ENCODE data around the gene EXD1. TPM values are rescaled to one million over a fixed set of nuclear protein-coding genes. Genes with fewer than 3 reads are reported as not detected.
"Not testable (repeated sequence)": the region's sequence is repeated elsewhere in the genome, so short reads cannot be mapped to it uniquely, and the experiment has no call there.

The EXD1 gene
- total RNA-seq, 4 donors from 2014 or later = not detected

GRCh38 chr15:41241221-41241964 lies 10.8 kb upstream of the EXD1 start:
- no peak for TF ChIP-seq POLR2A (IDR thresholded peaks at IDR 0.05)
- no peak for TF ChIP-seq EP300 (IDR thresholded peaks at IDR 0.05)
- TF ChIP-seq, protein P1, sequence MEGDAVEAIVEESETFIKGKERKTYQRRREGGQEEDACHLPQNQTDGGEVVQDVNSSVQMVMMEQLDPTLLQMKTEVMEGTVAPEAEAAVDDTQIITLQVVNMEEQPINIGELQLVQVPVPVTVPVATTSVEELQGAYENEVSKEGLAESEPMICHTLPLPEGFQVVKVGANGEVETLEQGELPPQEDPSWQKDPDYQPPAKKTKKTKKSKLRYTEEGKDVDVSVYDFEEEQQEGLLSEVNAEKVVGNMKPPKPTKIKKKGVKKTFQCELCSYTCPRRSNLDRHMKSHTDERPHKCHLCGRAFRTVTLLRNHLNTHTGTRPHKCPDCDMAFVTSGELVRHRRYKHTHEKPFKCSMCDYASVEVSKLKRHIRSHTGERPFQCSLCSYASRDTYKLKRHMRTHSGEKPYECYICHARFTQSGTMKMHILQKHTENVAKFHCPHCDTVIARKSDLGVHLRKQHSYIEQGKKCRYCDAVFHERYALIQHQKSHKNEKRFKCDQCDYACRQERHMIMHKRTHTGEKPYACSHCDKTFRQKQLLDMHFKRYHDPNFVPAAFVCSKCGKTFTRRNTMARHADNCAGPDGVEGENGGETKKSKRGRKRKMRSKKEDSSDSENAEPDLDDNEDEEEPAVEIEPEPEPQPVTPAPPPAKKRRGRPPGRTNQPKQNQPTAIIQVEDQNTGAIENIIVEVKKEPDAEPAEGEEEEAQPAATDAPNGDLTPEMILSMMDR (IDR thresholded peaks at IDR 0.05) = no peak
- no peaks in the 10 kb centered on the region for H3K9me3 ChIP-seq
- no peak overlapping the region for H3K27ac ChIP-seq
- no peaks in the 10 kb centered on the region for H3K27me3 ChIP-seq
- H3K36me3 ChIP-seq = peaks cover 0 to 42% of the 10 kb centered on the region in 2 donors
- 76 to 92% methylated on average over 4 to 6 of the region's 6 CpGs for WGBS, 2 donors (ENCODE audit: low coverage in 1 of 2)
- no peak overlapping the region for H3K4me3 ChIP-seq
- no peak for ATAC-seq
- no peaks in the 10 kb centered on the region for H3K4me1 ChIP-seq

DNA sequence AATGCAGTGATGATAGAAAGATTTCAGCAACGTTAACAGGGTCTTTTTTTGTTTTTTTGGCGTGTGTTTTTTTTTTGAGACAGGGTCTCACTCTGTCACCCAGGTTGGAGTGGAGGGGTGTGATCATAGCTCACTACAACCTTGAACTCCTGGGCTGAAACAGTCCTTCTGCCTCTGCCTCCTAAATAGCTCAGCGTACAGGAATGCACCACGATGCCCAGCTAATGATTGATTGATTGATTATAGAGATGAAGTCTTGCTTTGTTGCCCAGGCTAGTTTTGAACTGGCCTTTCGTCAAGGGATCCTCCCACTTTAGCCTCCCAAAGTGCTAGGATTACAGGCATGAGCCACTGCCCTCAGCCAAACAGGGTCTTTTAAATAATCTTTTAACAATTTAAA lies 7.5 kb upstream of the EXD1 start:
- no peak for ATAC-seq
- TF ChIP-seq POLR2AphosphoS5 (IDR thresholded peaks at IDR 0.05) (no peak), EP300 (IDR thresholded peaks at IDR 0.05) (no peak), POLR2A (IDR thresholded peaks at IDR 0.05) (no peak)
- TF ChIP-seq, protein P1 (IDR thresholded peaks at IDR 0.05) = no peak
- Histone ChIP-seq H3K27ac (no peak overlapping the region), H3K4me1 (peaks cover 0 to 16% (median 3%) of the 10 kb centered on the region in 3 donors), H3K27me3 (no peaks in the 10 kb centered on the region), H3K9me3 (no peaks in the 10 kb centered on the region), H3K36me3 (peaks cover 0 to 14% of the 10 kb centered on the region in 2 donors), H3K4me3 (no peak overlapping the region)
- 34 to 70% methylated on average over 3 to 5 of the region's 5 CpGs for WGBS, 2 donors (ENCODE audit: low coverage in 1 of 2)

GRCh38 chr15:41235929-41236328 lies 5.4 kb upstream of the EXD1 start:
- H3K9me3 ChIP-seq = no peaks in the 10 kb centered on the region
- no peak overlapping the region for H3K27ac ChIP-seq
- H3K27me3 ChIP-seq = no peaks in the 10 kb centered on the region
- peaks cover 0 to 2% of the 10 kb centered on the region in 2 donors for H3K36me3 ChIP-seq
- ATAC-seq = no peak
- peaks cover 0 to 31% (median 13%) of the 10 kb centered on the region in 3 donors for H3K4me1 ChIP-seq
- no peak overlapping the region for H3K4me3 ChIP-seq
- TF ChIP-seq, protein P1 (IDR thresholded peaks at IDR 0.05) = no peak

GRCh38 chr15:41235228-41235627 lies 4.7 kb upstream of the EXD1 start:
- ATAC-seq = not testable (repeated sequence)
- WGBS, 2 donors (ENCODE audit: low coverage in 1 of 2) = 82% methylated on average over 3 of the region's 5 CpGs; no CpG with 5 or more reads in 1 of the 2 donors

GRCh38 chr15:41233367-41233771 lies 2.8 kb upstream of the EXD1 start:
- 82 to 86% methylated on average over 1 of the region's 1 CpG for WGBS, 2 donors (ENCODE audit: low coverage in 1 of 2)
- Histone ChIP-seq H3K27ac (no peak overlapping the region), H3K36me3 (no peaks in the 10 kb centered on the region), H3K27me3 (no peaks in the 10 kb centered on the region), H3K9me3 (no peaks in the 10 kb centered on the region), H3K4me3 (no peak overlapping the region), H3K4me1 (peaks cover 0 to 37% (median 13%) of the 10 kb centered on the region in 3 donors)
- ATAC-seq = no peak
- TF ChIP-seq, protein P1 (IDR thresholded peaks at IDR 0.05) = no peak
- TF ChIP-seq POLR2AphosphoS5 (IDR thresholded peaks at IDR 0.05) (no peak), POLR2A (IDR thresholded peaks at IDR 0.05) (no peak), EP300 (IDR thresholded peaks at IDR 0.05) (no peak)

More at GRCh38 chr15:41235228-41235627, 4.7 kb upstream of the EXD1 start:
- H3K36me3 ChIP-seq, H3K4me3 ChIP-seq, H3K9me3 ChIP-seq, H3K27me3 ChIP-seq, H3K27ac ChIP-seq: not testable (repeated sequence)
- peaks cover 0 to 36% (median 13%) of the 10 kb centered on the region in 3 donors for H3K4me1 ChIP-seq
